Panc1 (cell line): ENCODE results near the gene KRT6A.

Experiments used
- POLR2AphosphoS5 ChIP-seq: IDR thresholded peaks from 2 replicates; pipeline ENCODE4 v1.6.1; 2012; ENCODE audit warnings: mild to moderate bottlenecking, low read depth, low read length, moderate library complexity
- REST ChIP-seq, 2 experiments: IDR thresholded peaks; 2 replicates each; pipeline ENCODE4 v1.6.1; 2011 to 2012; ENCODE audit warnings: low read depth in 2 of 2, control low read depth in 1 of 2, low read length in 1 of 2, mild to moderate bottlenecking in 1 of 2, moderate library complexity in 1 of 2; ENCODE audit not compliant: insufficient read depth in 1 of 2
- SIN3A ChIP-seq: IDR thresholded peaks from 2 replicates; pipeline ENCODE4 v1.6.1; 2012; ENCODE audit warnings: low read depth, mild to moderate bottlenecking, low read length, moderate library complexity, borderline replicate concordance; ENCODE audit not compliant: insufficient read depth
- TCF7L2 ChIP-seq: IDR thresholded peaks from 2 replicates; pipeline ENCODE4 v1.6.1; 2011; ENCODE audit warnings: mild to moderate bottlenecking, low read depth, low read length, inconsistent platforms
- TF ChIP-seq, protein P1 (sequence below): fragments of 450-650 bp; IDR thresholded peaks from 2 replicates; pipeline ENCODE4 v1.5.1; 2017; ENCODE audit warnings: mild to moderate bottlenecking

GRCh38 chr12:52541709-52542108 lies 48.7 kb upstream of the KRT6A start:
- TF ChIP-seq, protein P1, sequence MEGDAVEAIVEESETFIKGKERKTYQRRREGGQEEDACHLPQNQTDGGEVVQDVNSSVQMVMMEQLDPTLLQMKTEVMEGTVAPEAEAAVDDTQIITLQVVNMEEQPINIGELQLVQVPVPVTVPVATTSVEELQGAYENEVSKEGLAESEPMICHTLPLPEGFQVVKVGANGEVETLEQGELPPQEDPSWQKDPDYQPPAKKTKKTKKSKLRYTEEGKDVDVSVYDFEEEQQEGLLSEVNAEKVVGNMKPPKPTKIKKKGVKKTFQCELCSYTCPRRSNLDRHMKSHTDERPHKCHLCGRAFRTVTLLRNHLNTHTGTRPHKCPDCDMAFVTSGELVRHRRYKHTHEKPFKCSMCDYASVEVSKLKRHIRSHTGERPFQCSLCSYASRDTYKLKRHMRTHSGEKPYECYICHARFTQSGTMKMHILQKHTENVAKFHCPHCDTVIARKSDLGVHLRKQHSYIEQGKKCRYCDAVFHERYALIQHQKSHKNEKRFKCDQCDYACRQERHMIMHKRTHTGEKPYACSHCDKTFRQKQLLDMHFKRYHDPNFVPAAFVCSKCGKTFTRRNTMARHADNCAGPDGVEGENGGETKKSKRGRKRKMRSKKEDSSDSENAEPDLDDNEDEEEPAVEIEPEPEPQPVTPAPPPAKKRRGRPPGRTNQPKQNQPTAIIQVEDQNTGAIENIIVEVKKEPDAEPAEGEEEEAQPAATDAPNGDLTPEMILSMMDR = no peak
- no peak for TF ChIP-seq SIN3A
- TF ChIP-seq POLR2AphosphoS5 = no peak
- no peak for TF ChIP-seq TCF7L2
- no peak for TF ChIP-seq REST (IDR thresholded peaks at IDR 0.05; ENCODE audit: insufficient read depth in 1 of 2, low read depth in 2 of 2, low read length in 1 of 2)
